ENCODE measurements around the gene HERC2. TPM values are rescaled to one million over a fixed set of nuclear protein-coding genes. Genes with fewer than 3 reads are reported as not detected.
"Not testable (repeated sequence)": the region's sequence is repeated elsewhere in the genome, so short reads cannot be mapped to it uniquely, and the experiment has no call there.

The HERC2 gene
- total and polyA plus RNA-seq, 9 of the 15 experiments (the other 6 are each of a cell fraction or from before 2014, with no cell fraction given), result 10.6 to 84.0 (median 42.6) TPM

DNA sequence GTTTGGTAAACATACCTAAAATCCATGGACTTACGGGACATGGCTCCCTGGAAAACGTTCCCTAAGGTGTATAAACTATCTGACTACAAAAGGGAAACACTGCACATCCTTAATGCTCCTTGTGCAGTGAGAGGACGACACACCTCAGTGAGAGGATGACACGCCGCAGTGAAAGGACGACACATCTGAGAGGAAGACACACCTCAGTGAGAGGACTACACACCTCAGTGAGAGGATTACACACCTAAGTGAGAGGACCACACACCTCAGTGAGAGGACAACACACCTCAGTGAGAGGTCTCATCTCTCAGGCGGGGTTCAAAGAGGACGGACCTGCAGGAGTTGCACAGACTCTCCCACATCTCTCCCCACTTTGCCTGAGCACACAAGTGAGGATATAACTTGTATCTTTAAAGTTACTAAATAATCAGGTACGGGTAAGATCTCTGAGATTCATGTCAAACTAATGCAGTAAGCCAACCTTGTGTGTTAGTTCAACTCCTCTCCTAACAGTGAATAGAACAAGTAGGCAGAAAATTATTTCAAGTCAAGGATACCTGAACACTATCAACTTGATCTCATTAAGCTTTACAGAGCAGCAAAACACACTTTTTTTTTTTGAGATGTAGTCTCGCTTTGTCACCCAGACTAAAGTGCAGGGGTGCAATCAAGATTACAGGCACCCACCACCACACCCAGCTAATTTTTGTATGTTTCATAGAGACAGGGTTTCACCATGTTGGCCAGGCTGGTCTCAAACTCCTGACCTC, 32.1 kb downstream of the HERC2 start:
- Histone ChIP-seq H3K79me2 (ENCODE audit: control insufficient read depth, insufficient read depth, low read length) (peaks cover 60% of the 10 kb centered on the region), H4K20me1 (replicated peaks; ENCODE audit: control insufficient read depth, insufficient read depth, low read length) (no peaks in the 10 kb centered on the region), H3K4me3 (no peak overlapping the region), H3K36me3 (ENCODE audit: control insufficient read depth, insufficient read depth, low read length) (peaks cover 55% of the 10 kb centered on the region), H3K27me3 (ENCODE audit: control insufficient read depth in 2 of 2, insufficient read depth in 2 of 2, low read length in 2 of 2) (no peaks in the 10 kb centered on the region), H2AFZ (ENCODE audit: low read depth, low read length) (no peak overlapping the region), H3K4me2 (ENCODE audit: insufficient read depth, low read length) (no peak overlapping the region), H3K9ac (ENCODE audit: insufficient read depth in 1 of 2, low read depth in 2 of 2, low read length in 2 of 2) (no peak overlapping the region), H3K9me1 (ENCODE audit: control insufficient read depth, insufficient read depth, low read length) (no peaks in the 10 kb centered on the region), H3K9me3 (replicated peaks; ENCODE audit: control insufficient read depth, insufficient read depth, low read depth, low read length) (peaks cover 12% of the 10 kb centered on the region), H3K27ac (ENCODE audit: extremely low read depth, low read depth, low read length) (no peak overlapping the region), H3K4me1 (replicated peaks in 1 of 2; ENCODE audit: control insufficient read depth in 2 of 2, insufficient read depth in 2 of 2, low read length in 2 of 2) (peaks cover 0 to 8% of the 10 kb centered on the region in 2 experiments; a peak in 3 of 5 replicates)
- FAIRE-seq (no peak), ATAC-seq (no peak), DNase-seq (ENCODE audit: extremely low read depth in 1 of 4, low spot score in 3 of 4) (no peak)
- TF ChIP-seq SRSF9 (IDR thresholded peaks at IDR 0.05; ENCODE audit: borderline replicate concordance, low read depth, low read length) (no peak), CBX3 (IDR thresholded peaks at IDR 0.05; ENCODE audit: borderline replicate concordance in 1 of 2, low read length in 2 of 2) (peak in 1 of 2 experiments; percentile 63; a peak in 1 of 3 replicates)
- no TSS peak for BruUV-seq (replicated peaks)
- CTCF ChIA-PET (ENCODE audit: low intra/inter-chr PET ratio), result no interaction called here
- 99% methylated on average over 9 of the region's 10 CpGs for WGBS (ENCODE audit: insufficient coverage, low coverage, missing lambda C conversion rate)
- in situ Hi-C loops (cut with MboI) (loop anchor here (10.0 to 25.0 kb wide), 2 partner anchors 122 to 325 kb away; no protein-coding TSS in a partner anchor), intact Hi-C loops (cut with micrococcal nuclease) (no loop called here)
- POLR2A ChIA-PET, result no interaction called here

- intact Hi-C loops (cut with micrococcal nuclease); ATAC-seq; H2AFZ ChIP-seq (ENCODE audit: low read depth, low read length); DNase-seq (ENCODE audit: extremely low read depth in 1 of 4, low spot score in 3 of 4); H3K9ac ChIP-seq (ENCODE audit: insufficient read depth in 1 of 2, low read depth in 2 of 2, low read length in 2 of 2); H3K27ac ChIP-seq (ENCODE audit: extremely low read depth, low read depth, low read length); FAIRE-seq; H3K27me3 ChIP-seq (ENCODE audit: control insufficient read depth in 2 of 2, insufficient read depth in 2 of 2, low read length in 2 of 2); BruUV-seq (replicated peaks); H4K20me1 ChIP-seq (replicated peaks; ENCODE audit: control insufficient read depth, insufficient read depth, low read length); H3K4me1 ChIP-seq (replicated peaks in 1 of 2; ENCODE audit: control insufficient read depth in 2 of 2, insufficient read depth in 2 of 2, low read length in 2 of 2); POLR2A ChIA-PET; CTCF ChIA-PET (ENCODE audit: low intra/inter-chr PET ratio); H3K4me2 ChIP-seq (ENCODE audit: insufficient read depth, low read length); H3K9me1 ChIP-seq (ENCODE audit: control insufficient read depth, insufficient read depth, low read length); H3K4me3 ChIP-seq: not testable (repeated sequence)
- peaks cover 69% of the 10 kb centered on the region for H3K79me2 ChIP-seq (ENCODE audit: control insufficient read depth, insufficient read depth, low read length)
- H3K36me3 ChIP-seq (ENCODE audit: control insufficient read depth, insufficient read depth, low read length), result peaks cover 56% of the 10 kb centered on the region
- 76% methylated on average over 5 of the region's 7 CpGs for WGBS (ENCODE audit: insufficient coverage, low coverage, missing lambda C conversion rate)
- H3K9me3 ChIP-seq (replicated peaks; ENCODE audit: control insufficient read depth, insufficient read depth, low read depth, low read length), result peaks cover 12% of the 10 kb centered on the region
- in situ Hi-C loops (cut with MboI), result loop anchor here (25.0 kb wide), 1 partner anchor 123 kb away; no protein-coding TSS in a partner anchor
Measured at GRCh38 chr15:28288830-28289693, 32.9 kb downstream of the HERC2 start.

GRCh38 chr15:28286659-28287058, 35.3 kb downstream of the HERC2 start:
- in situ Hi-C loops (cut with MboI), result loop anchor here (25.0 kb wide), 1 partner anchor 126 kb away; no protein-coding TSS in a partner anchor
- POLR2A ChIA-PET, result interaction anchor here (1.4 kb wide), 1 partner anchor 10 kb away, joined by 5 read pairs; no protein-coding TSS in a partner anchor
- Histone ChIP-seq H3K79me2 (ENCODE audit: control insufficient read depth, insufficient read depth, low read length) (peaks cover 71% of the 10 kb centered on the region), H3K9me3 (replicated peaks; ENCODE audit: control insufficient read depth, insufficient read depth, low read depth, low read length) (peaks cover 12% of the 10 kb centered on the region), H3K36me3 (ENCODE audit: control insufficient read depth, insufficient read depth, low read length) (peaks cover 53% of the 10 kb centered on the region)
- H3K9ac ChIP-seq (ENCODE audit: insufficient read depth in 1 of 2, low read depth in 2 of 2, low read length in 2 of 2); H3K27me3 ChIP-seq (ENCODE audit: control insufficient read depth in 2 of 2, insufficient read depth in 2 of 2, low read length in 2 of 2); H3K4me3 ChIP-seq; H4K20me1 ChIP-seq (replicated peaks; ENCODE audit: control insufficient read depth, insufficient read depth, low read length); H3K4me2 ChIP-seq (ENCODE audit: insufficient read depth, low read length); H3K9me1 ChIP-seq (ENCODE audit: control insufficient read depth, insufficient read depth, low read length); CTCF ChIA-PET (ENCODE audit: low intra/inter-chr PET ratio); intact Hi-C loops (cut with micrococcal nuclease); H3K4me1 ChIP-seq (replicated peaks in 1 of 2; ENCODE audit: control insufficient read depth in 2 of 2, insufficient read depth in 2 of 2, low read length in 2 of 2); ATAC-seq; FAIRE-seq; DNase-seq (ENCODE audit: extremely low read depth in 1 of 4, low spot score in 3 of 4); H3K27ac ChIP-seq (ENCODE audit: extremely low read depth, low read depth, low read length); BruUV-seq (replicated peaks); H2AFZ ChIP-seq (ENCODE audit: low read depth, low read length): not testable (repeated sequence)
- WGBS (ENCODE audit: insufficient coverage, low coverage, missing lambda C conversion rate), result 95% methylated on average over 6 of the region's 8 CpGs
